Fibroblast of skin of right biceps (primary cell): ENCODE data around the gene TBC1D14.

Source experiments
- DNase-seq: peaks from one replicate; pipeline ENCODE4 v3.0.0-alpha.2; 2013

Gene TBC1D14

GRCh38 chr4:6932918-6933317, 23.3 kb downstream of the TBC1D14 start:
- DNase-seq, result no peak

GRCh38 chr4:6933691-6934430, 24.2 kb downstream of the TBC1D14 start:
- no peak for DNase-seq

GRCh38 chr4:6935965-6936364, 26.3 kb downstream of the TBC1D14 start:
- DNase-seq, result no peak

GRCh38 chr4:6937201-6937600, 27.6 kb downstream of the TBC1D14 start:
- no peak for DNase-seq

- DNase-seq, result no peak
Observed at GRCh38 chr4:6937754-6938153, 28.1 kb downstream of the TBC1D14 start.

- no peak for DNase-seq
Observed at GRCh38 chr4:6938237-6938636, 28.6 kb downstream of the TBC1D14 start.

GRCh38 chr4:6938647-6939271, 29.1 kb downstream of the TBC1D14 start:
- DNase-seq, result no peak

GRCh38 chr4:6939761-6940743, 30.4 kb downstream of the TBC1D14 start:
- DNase-seq, result no peak

GRCh38 chr4:6940744-6941137, 31.1 kb downstream of the TBC1D14 start:
- DNase-seq, result no peak

GRCh38 chr4:6941796-6942195, 32.2 kb downstream of the TBC1D14 start:
- DNase-seq, result no peak

- peak; percentile 94 for DNase-seq
Observed at GRCh38 chr4:6942238-6942800, 32.7 kb downstream of the TBC1D14 start.

- no peak for DNase-seq
Observed at GRCh38 chr4:6943012-6943884, 33.6 kb downstream of the TBC1D14 start.

GRCh38 chr4:6943885-6944225, 34.2 kb downstream of the TBC1D14 start:
- no peak for DNase-seq

GRCh38 chr4:6944301-6945051, 34.9 kb downstream of the TBC1D14 start:
- peak; percentile 52 for DNase-seq

GRCh38 chr4:6945052-6945409, 35.4 kb downstream of the TBC1D14 start:
- DNase-seq, result no peak

GRCh38 chr4:6946497-6946896, 36.9 kb downstream of the TBC1D14 start:
- DNase-seq, result no peak

GRCh38 chr4:6948134-6948460, 38.5 kb downstream of the TBC1D14 start:
- DNase-seq, result no peak

- no peak for DNase-seq
Observed at GRCh38 chr4:6951880-6952381, 42.3 kb downstream of the TBC1D14 start.

GRCh38 chr4:6953751-6954380, 44.2 kb downstream of the TBC1D14 start:
- peak; percentile 64 for DNase-seq

- DNase-seq, result no peak
Observed at GRCh38 chr4:6955261-6955911, 45.8 kb downstream of the TBC1D14 start.

- no peak for DNase-seq
Observed at GRCh38 chr4:6956087-6956433, 46.4 kb downstream of the TBC1D14 start.
